K562 (cell line): ENCODE results near the gene ARHGEF17. TPM values are rescaled to one million over a fixed set of nuclear protein-coding genes. Genes with fewer than 3 reads are reported as not detected.

Source experiments
- ATAC-seq: fragments of 200-7000 bp; cut with Tn5 transposase; 3 replicates; pipeline ENCODE4 v1.9.1; 2020; ENCODE audit warnings: moderate library complexity
- BruUV-seq: library from RNA; stranded (reverse); fragments of 400-500 nt; replicated peaks from 2 replicates; lab custom pipeline; 2021; lab: Mats Ljungman, UMichigan
- CTCF ChIA-PET: fragments of 300-600 bp; formaldehyde crosslinking; extraction: SDS; loops from one replicate; lab custom pipeline; 2021; ENCODE audit warnings: low intra/inter-chr PET ratio; lab: Yijun Ruan, JAX
- POLR2A ChIA-PET: fragments of 300-600, 350-650 bp; sonication (Branson Sonifier 250); formaldehyde crosslinking; extraction: SDS; loops from one replicate; lab custom pipeline; 2021; ENCODE audit warnings: antibody characterized with exemption, inconsistent platforms; lab: Yijun Ruan, JAX
- DNase-seq, 4 experiments: peaks; one replicate each; pipeline versions ENCODE4 v3.0.0 to v3.0.0-alpha.2; 2011 to 2018; ENCODE audit warnings: low spot score in 3 of 4, mixed read lengths in 3 of 4; ENCODE audit errors: extremely low read depth in 1 of 4
- FAIRE-seq: peaks from 2 replicates; lab custom pipeline; 2011; peaks lifted over from hg19 to GRCh38; lab: Jason Lieb, UNC
- H2AFZ ChIP-seq: 2 replicates; pipeline ENCODE4 v1.6.0; 2011; ENCODE audit warnings: low read depth, low read length, control low read depth, inconsistent platforms
- H3K27ac ChIP-seq: fragments of 200-600 bp; 3 replicates; pipeline ENCODE4 v1.8.0; 2011; ENCODE audit warnings: low read depth, mild to moderate bottlenecking, control low read depth, inconsistent platforms, low read length, moderate library complexity, mixed read lengths; ENCODE audit errors: extremely low read depth
- H3K27me3 ChIP-seq, 2 experiments: fragments of 300-600 bp in 1 of 2; 2 replicates in 1 of 2; 3 replicates in 1 of 2; pipeline versions ENCODE4 v1.6.0 to v1.8.0; 2011; ENCODE audit warnings: inconsistent platforms in 2 of 2, low read length in 2 of 2, mild to moderate bottlenecking in 1 of 2, mixed read lengths in 1 of 2, moderate library complexity in 1 of 2; ENCODE audit not compliant: control insufficient read depth in 2 of 2, insufficient read depth in 2 of 2
- H3K36me3 ChIP-seq: fragments of 300-600 bp; 3 replicates; pipeline ENCODE4 v1.8.0; 2011; ENCODE audit warnings: mild to moderate bottlenecking, low read length, inconsistent platforms; ENCODE audit not compliant: control insufficient read depth, insufficient read depth
- H3K4me1 ChIP-seq, 2 experiments: fragments of 200-600 bp in 1 of 2; replicated peaks in 1 of 2; 2 replicates in 1 of 2; 3 replicates in 1 of 2; pipeline versions ENCODE4 v1.5.1 to v1.8.0; 2011; ENCODE audit warnings: inconsistent platforms in 2 of 2, low read length in 2 of 2, mild to moderate bottlenecking in 1 of 2, mixed read lengths in 1 of 2, moderate library complexity in 1 of 2; ENCODE audit not compliant: control insufficient read depth in 2 of 2, insufficient read depth in 2 of 2
- H3K4me2 ChIP-seq: 2 replicates; pipeline ENCODE4 v1.6.1; 2011; ENCODE audit warnings: low read length, control low read depth, inconsistent platforms, mixed read lengths; ENCODE audit not compliant: insufficient read depth
- H3K4me3 ChIP-seq: fragments of 200-600 bp; sonication (generic), shearing (Covaris generic); 2 replicates; pipeline ENCODE4 v1.5.1; 2016; ENCODE audit warnings: control low read depth, inconsistent platforms
- H3K79me2 ChIP-seq: fragments of 200-600 bp; 3 replicates; pipeline ENCODE4 v1.8.0; 2011; ENCODE audit warnings: low read length, inconsistent platforms; ENCODE audit not compliant: control insufficient read depth, insufficient read depth
- H3K9ac ChIP-seq, 2 experiments: 2 replicates each; pipeline versions ENCODE4 v1.6.0 to v1.6.1; 2011; ENCODE audit warnings: low read depth in 2 of 2, low read length in 2 of 2, control low read depth in 1 of 2, inconsistent platforms in 1 of 2, mild to moderate bottlenecking in 1 of 2, mixed read lengths in 1 of 2; ENCODE audit not compliant: insufficient read depth in 1 of 2
- H3K9me1 ChIP-seq: one replicate; pipeline ENCODE4 v1.6.0; 2011; ENCODE audit warnings: inconsistent platforms, mild to moderate bottlenecking, low read length, moderate library complexity; ENCODE audit not compliant: control insufficient read depth, insufficient read depth
- H3K9me3 ChIP-seq: replicated peaks from 2 replicates; pipeline ENCODE4 v1.5.1; 2011; ENCODE audit warnings: low read depth, low read length, inconsistent platforms; ENCODE audit not compliant: control insufficient read depth, insufficient read depth
- H4K20me1 ChIP-seq: replicated peaks from 2 replicates; pipeline ENCODE4 v1.6.1; 2011; ENCODE audit warnings: low read length, inconsistent platforms, mixed read lengths; ENCODE audit not compliant: control insufficient read depth, insufficient read depth
- EGR1 ChIP-seq: fragments of 450-650 bp; conservative IDR thresholded peaks from 2 replicates; pipeline ENCODE4 v1.6.1; 2017; ENCODE audit warnings: mild to moderate bottlenecking
- ESRRA ChIP-seq: fragments of 450-650 bp; IDR thresholded peaks from 2 replicates; pipeline ENCODE4 v1.6.1; 2014; ENCODE audit warnings: low read depth, mild to moderate bottlenecking, moderate library complexity, borderline replicate concordance
- RBBP5 ChIP-seq: fragments of 200-600 bp; sonication (generic); IDR thresholded peaks from 2 replicates; pipeline ENCODE4 v1.6.1; 2012; ENCODE audit warnings: borderline replicate concordance, mild to moderate bottlenecking, low read length, control low read depth, inconsistent platforms; ENCODE audit not compliant: insufficient read depth, poor library complexity, severe bottlenecking
- SIN3A ChIP-seq, 2 experiments: fragments of 150-350 bp in 1 of 2; IDR thresholded peaks; 2 replicates each; pipeline ENCODE4 v1.6.1; 2011 to 2016; ENCODE audit warnings: borderline replicate concordance in 2 of 2, low read depth in 2 of 2, low read length in 2 of 2, mild to moderate bottlenecking in 2 of 2, moderate library complexity in 2 of 2; ENCODE audit not compliant: control insufficient read depth in 1 of 2
- SRF ChIP-seq, 2 experiments: fragments of 250-450, 450-650 bp in 1 of 2; sonication (Bioruptor Pico) in 1 of 2; sonication (generic) in 1 of 2; formaldehyde crosslinking; IDR thresholded peaks; 2 replicates each; pipeline versions ENCODE4 v1.5.0 to v1.5.1; 2020 to 2022; ENCODE audit warnings: mild to moderate bottlenecking in 1 of 2, missing genetic modification reagents in 1 of 2
- TAF1 ChIP-seq: IDR thresholded peaks from 2 replicates; pipeline ENCODE4 v1.6.1; 2011; ENCODE audit warnings: mild to moderate bottlenecking, low read length, moderate library complexity; ENCODE audit not compliant: insufficient read depth, control insufficient read depth, severe bottlenecking; ENCODE audit errors: extremely low read depth
- TBP ChIP-seq: optimal IDR thresholded peaks from 2 replicates; pipeline ENCODE3; 2011; ENCODE audit warnings: low read depth, low read length, improper control_type of control experiment
- ZKSCAN3 ChIP-seq: fragments of 250-450 bp; sonication (Bioruptor Pico); IDR thresholded peaks from 2 replicates; pipeline ENCODE4 v1.4.0; 2020
- ZZZ3 ChIP-seq: fragments of 450-650 bp; IDR thresholded peaks from 2 replicates; pipeline ENCODE4 v1.6.1; 2016; ENCODE audit warnings: antibody characterized with exemption, mild to moderate bottlenecking, moderate library complexity
- WGBS: fragments of 100-300 bp; shearing (Covaris generic); methylation state at CpG from one replicate; pipeline ENCODE4 v1.1.6; 2016; ENCODE audit warnings: low coverage, mixed read lengths; ENCODE audit not compliant: insufficient coverage; ENCODE audit errors: missing lambda C conversion rate; 5-methylcytosine and 5-hydroxymethylcytosine counted together
- in situ Hi-C: fragments of 300-500 bp; cut with MboI; formaldehyde crosslinking; loops from 4 replicates; pipeline ENCODE4 v1.15.0; 2018; ENCODE audit warnings: inconsistent platforms, mixed read lengths
- intact Hi-C: fragments of 100-400 bp; cut with micrococcal nuclease; formaldehyde crosslinking; loops from 2 replicates; pipeline ENCODE4 v1.14.2; 2022
- polyA plus RNA-seq, 8 experiments: library from polyadenylated mRNA; depleted of rRNA in 4 of 8; stranded (reverse) in 5 of 8; unstranded in 3 of 8; fragments of >200 nt; fragmentation: Nextera tagmentation in 2 of 8; fragmentation: Illumina TruSeq in 1 of 8; extraction: Ambion mirVana in 2 of 8; extraction: Trizol in 1 of 8; gene quantifications; 2 replicates each; pipeline versions ENCODE4 v1.2.1 to v1.2.3, GENCODE V29; 2011 to 2014; ENCODE audit warnings: inconsistent platforms in 1 of 8, missing spikeins in 1 of 8
- total RNA-seq, 7 experiments: library from RNA; depleted of rRNA in 6 of 7; stranded (reverse); fragments of >200 nt in 6 of 7; fragmentation: Illumina TruSeq in 2 of 7; extraction: Trizol in 2 of 7; gene quantifications; 2 replicates each; pipeline versions ENCODE4 v1.2.1 to v1.2.3, GENCODE V29; 2011 to 2021; ENCODE audit warnings: low replicate concordance in 1 of 7
- TF ChIP-seq, protein P1 (sequence below): fragments of 450-650 bp; IDR thresholded peaks from 2 replicates; pipeline ENCODE4 v1.6.1; 2016
- TF ChIP-seq, protein P2 (sequence below), 2 experiments: IDR thresholded peaks in 1 of 2; conservative IDR thresholded peaks in 1 of 2; 2 replicates each; pipeline ENCODE4 v1.6.1; 2016; ENCODE audit warnings: low read depth in 2 of 2, mild to moderate bottlenecking in 1 of 2, missing compliant biosample characterization in 1 of 2, missing genetic modification characterization in 1 of 2, moderate library complexity in 1 of 2

ARHGEF17 gene
- total and polyA plus RNA-seq, 9 of the 15 experiments (the other 6 are each of a cell fraction or from before 2014, with no cell fraction given): 0.04 to 0.68 (median 0.10) TPM; not detected in 2

DNA sequence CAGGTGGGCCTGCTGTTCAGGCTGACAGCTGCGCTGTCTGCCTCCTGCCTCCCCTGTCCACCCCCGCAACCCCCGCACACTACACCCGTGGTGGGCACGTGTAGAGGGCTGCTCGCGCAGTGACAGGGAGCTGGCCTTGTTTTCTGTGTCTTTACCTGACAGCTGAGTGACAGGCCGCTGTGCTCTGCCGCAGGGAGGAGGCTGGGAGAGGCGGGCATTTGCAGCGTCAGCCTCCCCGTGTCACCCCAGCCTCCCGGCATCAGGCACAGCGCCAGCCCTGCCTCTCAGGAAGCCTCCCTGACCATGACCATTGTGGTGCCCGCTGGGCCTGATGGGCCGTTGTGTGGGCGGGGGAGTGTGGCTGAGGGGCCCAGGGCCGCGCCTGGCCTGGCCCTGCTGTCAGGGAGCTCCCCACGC lies 36.1 kb downstream of the ARHGEF17 start:
- FAIRE-seq: no peak
- CTCF ChIA-PET: no interaction called here

More for the DNA sequence above, 36.1 kb downstream of the ARHGEF17 start:
- no peak overlapping the region for H3K4me2 ChIP-seq
- intact Hi-C loops: no loop called here
- no peak overlapping the region for H2AFZ ChIP-seq
- no peak overlapping the region for H3K4me3 ChIP-seq
- no peaks in the 10 kb centered on the region for H3K36me3 ChIP-seq
- no peak; the same call in 2 of the 3 replicates for ATAC-seq
- no peak for TF ChIP-seq TBP
- no peak for TF ChIP-seq ZZZ3
- TF ChIP-seq, protein P1, sequence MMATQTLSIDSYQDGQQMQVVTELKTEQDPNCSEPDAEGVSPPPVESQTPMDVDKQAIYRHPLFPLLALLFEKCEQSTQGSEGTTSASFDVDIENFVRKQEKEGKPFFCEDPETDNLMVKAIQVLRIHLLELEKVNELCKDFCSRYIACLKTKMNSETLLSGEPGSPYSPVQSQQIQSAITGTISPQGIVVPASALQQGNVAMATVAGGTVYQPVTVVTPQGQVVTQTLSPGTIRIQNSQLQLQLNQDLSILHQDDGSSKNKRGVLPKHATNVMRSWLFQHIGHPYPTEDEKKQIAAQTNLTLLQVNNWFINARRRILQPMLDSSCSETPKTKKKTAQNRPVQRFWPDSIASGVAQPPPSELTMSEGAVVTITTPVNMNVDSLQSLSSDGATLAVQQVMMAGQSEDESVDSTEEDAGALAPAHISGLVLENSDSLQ: peak; percentile 82
- no peak for TF ChIP-seq SRF (CRISPR knock-in tag; IDR thresholded peaks at IDR 0.05)
- TF ChIP-seq SIN3A (IDR thresholded peaks at IDR 0.05; ENCODE audit: borderline replicate concordance in 2 of 2, control insufficient read depth in 1 of 2, low read depth in 2 of 2, low read length in 2 of 2): no peak
- TF ChIP-seq ZKSCAN3 (CRISPR knock-in tag): no peak
- no peak for TF ChIP-seq TAF1
- TF ChIP-seq ESRRA: no peak
- TF ChIP-seq, protein P2, sequence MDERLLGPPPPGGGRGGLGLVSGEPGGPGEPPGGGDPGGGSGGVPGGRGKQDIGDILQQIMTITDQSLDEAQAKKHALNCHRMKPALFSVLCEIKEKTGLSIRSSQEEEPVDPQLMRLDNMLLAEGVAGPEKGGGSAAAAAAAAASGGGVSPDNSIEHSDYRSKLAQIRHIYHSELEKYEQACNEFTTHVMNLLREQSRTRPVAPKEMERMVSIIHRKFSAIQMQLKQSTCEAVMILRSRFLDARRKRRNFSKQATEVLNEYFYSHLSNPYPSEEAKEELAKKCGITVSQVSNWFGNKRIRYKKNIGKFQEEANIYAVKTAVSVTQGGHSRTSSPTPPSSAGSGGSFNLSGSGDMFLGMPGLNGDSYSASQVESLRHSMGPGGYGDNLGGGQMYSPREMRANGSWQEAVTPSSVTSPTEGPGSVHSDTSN (CRISPR knock-in tag; IDR thresholded peaks at IDR 0.05; ENCODE audit: low read depth): no peak
- TF ChIP-seq, protein P2 (tag; conservative IDR thresholded peaks at IDR 0.05; ENCODE audit: low read depth): peak; percentile 50; the same call in 1 of the 2 replicates
- TF ChIP-seq RBBP5: no peak
- 0 out of 2 replicates have a peak, but pooled peaks have one; percentile 18 for TF ChIP-seq EGR1
- TF ChIP-seq, all 486 proteins: peak for 3
- peaks cover 0 to 23% of the 10 kb centered on the region in 2 experiments; a peak in 2 of 5 replicates for H3K4me1 ChIP-seq
- DNase-seq: no peak
- POLR2A ChIA-PET: interaction anchor here (0.6 to 1.0 kb wide), 3 partner anchors 45 to 74 kb away, joined by 3 to 4 read pairs (median 3); no protein-coding TSS in a partner anchor
- peak overlapping the region in 1 of 2 experiments; percentile 58; a peak in 2 of 4 replicates for H3K9ac ChIP-seq
- peaks cover 0 to 30% of the 10 kb centered on the region in 2 experiments; a peak in 3 of 5 replicates for H3K27me3 ChIP-seq
- H3K79me2 ChIP-seq: no peaks in the 10 kb centered on the region
- BruUV-seq: no TSS peak
- no peak overlapping the region for H3K27ac ChIP-seq
- H3K9me1 ChIP-seq: no peaks in the 10 kb centered on the region
- WGBS: 24% methylated on average over 16 of the region's 20 CpGs
- H4K20me1 ChIP-seq: no peaks in the 10 kb centered on the region
- H3K9me3 ChIP-seq: no peaks in the 10 kb centered on the region
- in situ Hi-C loops: no loop called here
